Activated CD8-positive, alpha-beta T cell treated with anti-CD3 and anti-CD28 coated beads, Interleukin-2, amount 10 ng/mL, durations not matched to agents 7 days and 5 days (primary cell): ENCODE results near the gene LAMA4. TPM values are rescaled to one million over a fixed set of nuclear protein-coding genes. Genes with fewer than 3 reads are reported as not detected.
"Not testable (repeated sequence)": the region's sequence is repeated elsewhere in the genome, so short reads cannot be mapped to it uniquely, and the experiment has no call there.

ENCODE experiments used
- ATAC-seq: fragments of 150-1000 bp; cut with Tn5 transposase; one replicate; pipeline ENCODE4 v1.10.0; 2021; ENCODE audit warnings: moderate library complexity
- CTCF ChIA-PET: fragments of 350-600 bp; sonication (Branson Sonifier 250); formaldehyde crosslinking; loops from one replicate; lab custom pipeline; 2021; ENCODE audit warnings: antibody characterized with exemption; lab: Charles Lee
- POLR2A ChIA-PET: fragments of 350-600 bp; sonication (Branson Sonifier 250); formaldehyde crosslinking; loops from one replicate; lab custom pipeline; 2021; ENCODE audit warnings: antibody characterized with exemption; lab: Charles Lee
- DNase-seq: peaks from one replicate; pipeline ENCODE4 v3.0.0-alpha.2; 2020
- H3K27ac Mint-ChIP-seq: one replicate; pipeline ENCODE4 v1.8.0; 2021; ENCODE audit warnings: mild to moderate bottlenecking, mixed read lengths
- H3K27me3 Mint-ChIP-seq: one replicate; pipeline ENCODE4 v1.8.0; 2021; ENCODE audit warnings: low read depth, mixed read lengths
- H3K36me3 Mint-ChIP-seq: one replicate; pipeline ENCODE4 v1.8.0; 2021; ENCODE audit warnings: low read depth, mixed read lengths
- H3K4me1 Mint-ChIP-seq: one replicate; pipeline ENCODE4 v1.8.0; 2021; ENCODE audit warnings: low read depth, mixed read lengths
- H3K4me3 Mint-ChIP-seq: one replicate; pipeline ENCODE4 v1.8.0; 2021; ENCODE audit warnings: mild to moderate bottlenecking, mixed read lengths
- H3K9me3 Mint-ChIP-seq: one replicate; pipeline ENCODE4 v1.8.0; 2022; ENCODE audit warnings: mixed read lengths; ENCODE audit not compliant: insufficient read depth
- total RNA-seq, 2 experiments: library from RNA; stranded (reverse); gene quantifications; one replicate each; pipeline ENCODE4 v1.2.3, GENCODE V29; 2021

The LAMA4 gene
- total RNA-seq, 2 experiments from 2014 or later, result not detected

DNA sequence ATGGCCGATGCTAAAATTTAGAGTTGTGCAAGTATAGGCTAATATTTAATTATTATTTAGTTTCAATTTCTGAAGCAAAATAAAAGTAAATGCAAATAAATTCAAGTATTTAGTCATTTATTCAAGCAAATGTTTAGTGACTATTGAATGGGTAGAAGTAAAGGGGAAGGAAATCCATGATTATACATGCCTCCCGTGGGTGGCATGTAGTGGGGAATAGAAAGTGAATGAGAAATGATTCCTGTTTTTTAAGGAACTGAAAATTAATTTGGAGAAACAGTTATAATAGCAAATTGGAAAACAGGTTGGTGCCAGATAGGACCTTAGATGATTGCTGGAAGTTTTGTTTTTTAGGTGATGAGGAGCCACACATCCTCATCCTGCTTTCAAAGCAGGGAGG is 131.6 kb downstream of the LAMA4 start:
- ChIA-PET CTCF (interaction anchor here (1.1 kb wide), 1 partner anchor 57 kb away, joined by 3 read pairs; no protein-coding TSS in a partner anchor), POLR2A (no interaction called here)
- DNase-seq (no peak), ATAC-seq (no peak)
- no peak overlapping the region for H3K27ac Mint-ChIP-seq
- H3K4me1 Mint-ChIP-seq, result peaks cover 7% of the 10 kb centered on the region
- no peaks in the 10 kb centered on the region for H3K9me3 Mint-ChIP-seq
- no peaks in the 10 kb centered on the region for H3K36me3 Mint-ChIP-seq
- peaks cover 7% of the 10 kb centered on the region for H3K27me3 Mint-ChIP-seq
- no peak overlapping the region for H3K4me3 Mint-ChIP-seq

- peaks cover 10% of the 10 kb centered on the region for H3K27me3 Mint-ChIP-seq
- POLR2A ChIA-PET, result no interaction called here
- CTCF ChIA-PET, result interaction anchor here (0.8 to 1.6 kb wide), 4 partner anchors 12 to 33 kb away, joined by 3 to 6 read pairs (median 3); partner anchors contain the start of genes FAM229B and TUBE1
- DNase-seq (no peak), ATAC-seq (no peak)
- no peak overlapping the region for H3K4me3 Mint-ChIP-seq
- H3K4me1 Mint-ChIP-seq, result peaks cover 18% of the 10 kb centered on the region
- no peak overlapping the region for H3K27ac Mint-ChIP-seq
- no peaks in the 10 kb centered on the region for H3K9me3 Mint-ChIP-seq
- no peaks in the 10 kb centered on the region for H3K36me3 Mint-ChIP-seq
Observed at GRCh38 chr6:112118034-112118433, 136.3 kb downstream of the LAMA4 start.

- Mint-ChIP-seq H3K9me3 (no peaks in the 10 kb centered on the region), H3K27ac (no peak overlapping the region), H3K36me3 (no peaks in the 10 kb centered on the region), H3K27me3 (peaks cover 10% of the 10 kb centered on the region), H3K4me1 (peaks cover 17% of the 10 kb centered on the region), H3K4me3 (no peak overlapping the region)
- ChIA-PET POLR2A (no interaction called here), CTCF (interaction anchor here (0.8 to 1.6 kb wide), 4 partner anchors 12 to 33 kb away, joined by 3 to 6 read pairs (median 3); partner anchors contain the start of genes FAM229B and TUBE1)
- DNase-seq (peak; percentile 29), ATAC-seq (peak; percentile 55)
Observed at GRCh38 chr6:112117554-112117953, 136.8 kb downstream of the LAMA4 start.

DNA sequence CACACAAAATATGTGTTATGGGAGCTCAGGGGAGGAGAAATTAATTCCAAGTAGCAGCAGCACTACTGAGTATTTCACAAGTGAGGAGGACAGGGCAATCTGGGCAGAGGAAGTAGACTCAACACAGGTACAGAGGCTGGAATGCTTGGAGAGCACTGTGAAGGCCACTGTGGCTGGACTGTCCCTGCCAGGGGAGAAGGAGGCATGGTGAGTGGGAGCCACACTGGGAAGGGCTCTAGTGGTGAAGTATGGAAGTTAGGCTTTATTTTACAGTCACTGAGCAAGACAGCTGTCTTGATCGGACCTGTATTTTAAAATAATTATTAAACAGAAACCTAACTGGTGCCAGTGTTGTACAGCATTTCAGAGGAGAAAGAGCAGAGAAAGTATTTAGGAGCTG is 138.1 kb downstream of the LAMA4 start:
- peaks cover 15% of the 10 kb centered on the region for H3K27me3 Mint-ChIP-seq
- H3K36me3 Mint-ChIP-seq, result no peaks in the 10 kb centered on the region
- no peak overlapping the region for H3K27ac Mint-ChIP-seq
- H3K9me3 Mint-ChIP-seq, result no peaks in the 10 kb centered on the region
- CTCF ChIA-PET, result interaction anchor here (1.1 to 2.7 kb wide), 2 partner anchors 29 to 47 kb away, joined by 4 to 12 read pairs; partner anchors contain the start of genes FAM229B and TUBE1
- ATAC-seq (no peak), DNase-seq (no peak)
- H3K4me1 Mint-ChIP-seq, result peaks cover 17% of the 10 kb centered on the region
- H3K4me3 Mint-ChIP-seq, result no peak overlapping the region
- POLR2A ChIA-PET, result no interaction called here

- POLR2A ChIA-PET, result no interaction called here
- peaks cover 16% of the 10 kb centered on the region for H3K27me3 Mint-ChIP-seq
- CTCF ChIA-PET, result interaction anchor here (1.5 to 2.7 kb wide), 2 partner anchors 14 to 27 kb away, joined by 3 to 12 read pairs; partner anchors contain the start of genes FAM229B and TUBE1
Observed at GRCh38 chr6:112114577-112115223, 139.7 kb downstream of the LAMA4 start.

DNA sequence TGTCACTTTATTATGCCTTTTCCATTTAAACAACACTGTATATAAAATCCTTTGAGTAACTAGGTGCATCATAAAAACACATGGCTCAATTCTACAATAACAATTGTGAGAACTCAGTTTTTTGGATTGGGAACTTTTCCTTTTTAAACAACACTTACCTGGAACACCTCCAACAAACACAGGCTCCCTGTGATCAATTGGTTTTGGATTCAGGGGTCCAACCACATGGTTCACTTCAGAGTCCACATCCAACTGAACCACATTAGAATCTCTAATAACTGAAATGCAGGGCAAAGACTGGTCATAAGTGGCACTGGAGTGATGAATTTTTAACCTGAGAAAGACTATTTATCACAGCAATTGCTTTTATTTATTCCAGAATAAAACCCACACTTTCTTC is 140.4 kb downstream of the LAMA4 start:
- Mint-ChIP-seq H3K36me3 (no peaks in the 10 kb centered on the region), H3K27ac (no peak overlapping the region), H3K4me1 (peaks cover 17% of the 10 kb centered on the region), H3K4me3 (no peak overlapping the region), H3K9me3 (no peaks in the 10 kb centered on the region), H3K27me3 (peaks cover 20% of the 10 kb centered on the region)
- ChIA-PET CTCF (no interaction called here), POLR2A (no interaction called here)
- ATAC-seq (no peak), DNase-seq (no peak)

More at GRCh38 chr6:112114577-112115223, 139.7 kb downstream of the LAMA4 start:
- Mint-ChIP-seq H3K4me3 (no peak overlapping the region), H3K9me3 (no peaks in the 10 kb centered on the region), H3K36me3 (no peaks in the 10 kb centered on the region), H3K4me1 (peaks cover 17% of the 10 kb centered on the region), H3K27ac (no peak overlapping the region)
- DNase-seq (no peak), ATAC-seq (no peak)

DNA sequence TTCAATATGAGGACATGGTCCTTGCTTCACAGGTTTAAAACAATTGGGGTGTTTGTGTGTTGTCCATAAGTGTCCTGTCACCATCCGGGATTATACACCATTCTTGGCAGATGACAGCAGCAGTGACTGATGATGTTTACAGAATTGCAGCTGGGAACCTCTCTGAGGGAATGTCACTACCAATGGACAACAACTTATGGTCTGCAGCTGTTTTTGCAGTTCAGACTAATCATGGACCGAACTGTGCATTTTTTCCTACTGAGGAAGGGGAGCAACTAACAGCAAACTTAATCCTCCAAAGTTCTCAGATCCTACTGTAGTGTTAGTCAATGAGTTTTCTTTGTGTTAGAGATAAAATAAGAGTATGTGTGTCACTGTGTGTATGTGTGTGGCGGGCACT is 140.9 kb downstream of the LAMA4 start:
- no peaks in the 10 kb centered on the region for H3K9me3 Mint-ChIP-seq
- CTCF ChIA-PET, result no interaction called here

DNA sequence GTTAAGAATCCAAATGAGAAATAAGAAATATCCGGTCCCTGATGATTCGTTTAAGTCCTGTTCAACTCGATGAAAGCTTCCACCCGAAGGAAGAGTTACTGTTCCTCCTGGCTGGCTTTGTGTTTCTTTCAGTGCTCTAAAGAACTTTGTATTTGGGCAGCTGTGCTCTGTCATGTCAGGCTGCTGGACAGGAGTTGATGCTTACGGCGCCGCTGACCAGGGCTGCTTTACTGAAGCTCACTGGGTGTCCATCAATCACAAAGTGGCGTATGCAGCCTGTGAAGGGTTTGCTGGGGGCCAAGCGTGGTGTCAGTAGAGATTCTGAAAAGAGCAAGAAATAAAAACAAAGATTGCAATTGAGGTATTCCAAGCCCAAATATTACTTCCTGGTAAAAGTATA is 145.1 kb downstream of the LAMA4 start:
- no peaks in the 10 kb centered on the region for H3K36me3 Mint-ChIP-seq
- CTCF ChIA-PET, result interaction anchor here (1.1 to 1.4 kb wide), 3 partner anchors 22 to 66 kb away, joined by 3 to 7 read pairs (median 4); partner anchors contain the start of genes FAM229B and TUBE1
- H3K9me3 Mint-ChIP-seq, result no peaks in the 10 kb centered on the region
- no peak overlapping the region for H3K4me3 Mint-ChIP-seq
- H3K4me1 Mint-ChIP-seq, result no peaks in the 10 kb centered on the region
- POLR2A ChIA-PET, result no interaction called here
- DNase-seq (no peak), ATAC-seq (no peak)
- peaks cover 19% of the 10 kb centered on the region for H3K27me3 Mint-ChIP-seq
- no peak overlapping the region for H3K27ac Mint-ChIP-seq

More for the DNA sequence above, 140.9 kb downstream of the LAMA4 start:
- no peak for ATAC-seq
- Mint-ChIP-seq H3K36me3 (no peaks in the 10 kb centered on the region), H3K27ac (no peak overlapping the region), H3K4me1 (peaks cover 17% of the 10 kb centered on the region), H3K27me3 (peaks cover 20% of the 10 kb centered on the region), H3K4me3 (no peak overlapping the region)
- no peak for DNase-seq
- POLR2A ChIA-PET, result no interaction called here

DNA sequence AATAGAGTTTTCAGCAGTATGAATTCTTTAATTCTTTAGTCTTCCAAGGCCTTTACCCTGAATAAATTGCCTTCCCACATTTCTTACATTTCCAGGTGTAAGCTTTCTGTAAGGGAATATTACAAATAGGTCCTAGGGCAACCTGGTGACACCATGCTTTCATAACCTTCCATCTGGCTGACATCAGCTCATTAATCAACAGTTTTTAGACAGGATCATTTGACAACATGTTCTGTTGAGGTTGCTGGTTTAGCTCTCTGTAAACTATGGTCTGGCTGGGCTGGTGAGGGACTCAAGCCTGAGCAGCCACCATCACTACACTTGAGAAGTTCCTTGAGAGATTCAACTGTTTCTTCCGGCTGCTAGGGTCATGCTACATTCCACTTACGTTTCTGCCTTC is 147.8 kb downstream of the LAMA4 start:
- POLR2A ChIA-PET, result no interaction called here
- Mint-ChIP-seq H3K4me3 (no peak overlapping the region), H3K9me3 (no peaks in the 10 kb centered on the region), H3K27me3 (peaks cover 11% of the 10 kb centered on the region), H3K36me3 (no peaks in the 10 kb centered on the region), H3K27ac (no peak overlapping the region), H3K4me1 (no peaks in the 10 kb centered on the region)
- ATAC-seq (no peak), DNase-seq (no peak)
- CTCF ChIA-PET, result no interaction called here

GRCh38 chr6:112106026-112106425 is 148.3 kb downstream of the LAMA4 start:
- H3K27me3 Mint-ChIP-seq, result peaks cover 10% of the 10 kb centered on the region
- H3K9me3 Mint-ChIP-seq, H3K36me3 Mint-ChIP-seq, POLR2A ChIA-PET, CTCF ChIA-PET, DNase-seq, H3K27ac Mint-ChIP-seq, H3K4me1 Mint-ChIP-seq, ATAC-seq, H3K4me3 Mint-ChIP-seq: not testable (repeated sequence)

- Mint-ChIP-seq H3K9me3 (no peaks in the 10 kb centered on the region), H3K4me3 (no peak overlapping the region), H3K27ac (no peak overlapping the region), H3K27me3 (peaks cover 5% of the 10 kb centered on the region), H3K36me3 (no peaks in the 10 kb centered on the region), H3K4me1 (no peaks in the 10 kb centered on the region)
- DNase-seq (no peak), ATAC-seq (no peak)
- ChIA-PET POLR2A (no interaction called here), CTCF (interaction anchor here (1.0 to 1.5 kb wide), 2 partner anchors 14 to 62 kb away, joined by 3 read pairs; no protein-coding TSS in a partner anchor)
Observed at GRCh38 chr6:112100561-112100960, 153.8 kb downstream of the LAMA4 start.

DNA sequence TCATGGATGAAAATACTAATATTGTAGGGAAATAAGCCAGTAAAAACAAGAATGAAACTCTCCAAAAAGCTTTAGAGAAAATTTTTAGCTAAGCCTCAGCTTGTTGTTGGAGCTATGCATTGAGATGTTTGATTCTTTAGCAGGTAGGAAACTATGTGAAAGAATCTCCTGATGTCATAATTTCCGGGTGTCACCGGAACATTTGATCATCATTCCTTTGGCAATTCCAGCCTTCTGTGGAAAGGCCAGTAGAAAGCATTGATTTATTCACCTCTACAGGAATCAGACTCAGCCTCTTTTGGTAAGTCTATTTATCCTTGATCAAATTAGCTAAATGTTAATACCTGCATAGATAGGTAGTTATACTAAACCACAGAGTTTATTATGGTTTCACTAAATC is 157.5 kb downstream of the LAMA4 start:
- Mint-ChIP-seq H3K27me3 (peaks cover 7% of the 10 kb centered on the region), H3K36me3 (no peaks in the 10 kb centered on the region), H3K27ac (no peak overlapping the region), H3K4me1 (no peaks in the 10 kb centered on the region), H3K9me3 (no peaks in the 10 kb centered on the region), H3K4me3 (no peak overlapping the region)
- CTCF ChIA-PET, result no interaction called here
- DNase-seq (no peak), ATAC-seq (no peak)
- POLR2A ChIA-PET, result no interaction called here
